ENCODE data around the gene PNN.
"Not testable (repeated sequence)": the region's sequence is repeated elsewhere in the genome, so short reads cannot be mapped to it uniquely, and the experiment has no call there.

Gene PNN

DNA sequence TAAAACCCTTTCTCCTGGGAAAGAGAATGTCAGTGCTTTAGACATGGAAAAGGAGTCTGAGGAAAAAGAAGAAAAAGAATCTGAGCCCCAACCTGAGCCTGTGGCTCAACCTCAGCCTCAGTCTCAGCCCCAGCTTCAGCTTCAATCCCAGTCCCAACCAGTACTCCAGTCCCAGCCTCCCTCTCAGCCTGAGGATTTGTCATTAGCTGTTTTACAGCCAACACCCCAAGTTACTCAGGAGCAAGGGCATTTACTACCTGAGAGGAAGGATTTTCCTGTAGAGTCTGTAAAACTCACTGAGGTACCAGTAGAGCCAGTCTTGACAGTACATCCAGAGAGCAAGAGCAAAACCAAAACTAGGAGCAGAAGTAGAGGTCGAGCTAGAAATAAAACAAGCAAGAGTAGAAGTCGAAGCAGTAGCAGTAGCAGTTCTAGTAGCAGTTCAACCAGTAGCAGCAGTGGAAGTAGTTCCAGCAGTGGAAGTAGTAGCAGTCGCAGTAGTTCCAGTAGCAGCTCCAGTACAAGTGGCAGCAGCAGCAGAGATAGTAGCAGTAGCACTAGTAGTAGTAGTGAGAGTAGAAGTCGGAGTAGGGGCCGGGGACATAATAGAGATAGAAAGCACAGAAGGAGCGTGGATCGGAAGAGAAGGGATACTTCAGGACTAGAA lies 6.1 kb downstream of the PNN start:
- DNase-seq, result no peak

DNA sequence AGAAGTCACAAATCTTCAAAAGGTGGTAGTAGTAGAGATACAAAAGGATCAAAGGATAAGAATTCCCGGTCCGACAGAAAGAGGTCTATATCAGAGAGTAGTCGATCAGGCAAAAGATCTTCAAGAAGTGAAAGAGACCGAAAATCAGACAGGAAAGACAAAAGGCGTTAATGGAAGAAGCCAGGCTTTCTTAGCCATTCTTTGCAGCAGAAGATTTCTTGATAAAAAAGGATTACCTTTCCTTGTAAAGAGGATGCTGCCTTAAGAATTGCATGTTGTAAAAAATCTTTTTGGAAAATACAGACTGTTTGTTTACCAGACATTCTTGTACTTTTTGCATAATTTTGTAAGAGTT lies 6.6 kb downstream of the PNN start:
- DNase-seq, result no peak

DNA sequence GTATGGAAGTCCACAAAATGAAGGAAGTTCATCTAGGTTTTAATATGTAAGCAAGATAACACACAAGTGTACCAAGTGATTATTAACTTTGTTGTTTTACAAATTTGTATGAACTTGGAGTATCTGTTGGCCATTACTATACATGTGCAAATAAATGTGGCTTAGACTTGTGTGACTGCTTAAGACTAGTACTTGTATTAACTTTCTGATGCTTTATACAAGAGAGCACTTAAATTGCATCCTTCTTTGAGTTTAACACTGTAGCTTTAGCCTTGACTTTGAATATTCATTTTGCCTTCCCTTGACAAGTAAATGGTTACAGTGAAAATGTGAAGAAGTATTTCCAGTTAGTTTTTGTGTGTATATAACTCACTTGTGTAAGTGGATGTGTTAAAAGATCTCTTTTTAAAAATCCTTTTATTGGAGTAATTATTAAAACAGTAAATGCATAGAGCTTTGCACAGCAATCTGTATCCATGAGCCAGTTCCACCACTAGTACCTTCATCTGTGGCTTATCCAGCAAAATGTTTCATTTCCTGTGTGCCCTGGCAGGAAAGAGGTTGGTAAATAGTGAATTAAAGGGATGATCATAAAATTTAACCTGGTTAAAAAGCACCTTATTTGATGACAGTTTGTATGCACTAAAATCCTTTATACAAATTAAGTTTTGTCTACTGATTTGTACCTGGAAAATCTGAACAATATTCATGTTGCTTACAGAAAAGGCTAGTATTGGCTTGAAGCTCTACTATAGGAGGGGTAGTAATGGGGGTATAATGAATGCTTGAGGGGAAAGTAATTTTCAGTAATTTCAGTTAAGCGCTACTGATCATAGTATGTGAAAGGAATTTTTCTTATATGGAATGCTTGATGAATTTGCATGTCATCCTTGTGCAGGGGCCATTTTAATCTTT lies 8.0 kb downstream of the PNN start:
- no peak for DNase-seq

DNA sequence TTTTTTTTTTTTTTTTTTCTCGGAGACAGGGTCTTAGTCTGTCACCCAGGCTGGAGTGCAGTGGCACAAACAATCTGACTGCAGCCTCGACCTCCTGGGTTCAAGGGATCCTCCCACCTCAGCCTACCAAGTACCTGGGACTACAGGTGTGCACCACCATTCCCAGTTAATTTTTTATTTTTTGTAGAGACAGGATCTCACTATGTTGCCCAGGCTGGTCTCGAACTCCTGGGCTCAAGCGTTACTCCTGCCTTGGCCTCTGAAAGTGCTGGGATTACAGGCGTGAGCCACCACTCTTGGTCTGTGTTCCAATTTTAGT lies 8.6 kb downstream of the PNN start:
- DNase-seq, result not testable (repeated sequence)

DNA sequence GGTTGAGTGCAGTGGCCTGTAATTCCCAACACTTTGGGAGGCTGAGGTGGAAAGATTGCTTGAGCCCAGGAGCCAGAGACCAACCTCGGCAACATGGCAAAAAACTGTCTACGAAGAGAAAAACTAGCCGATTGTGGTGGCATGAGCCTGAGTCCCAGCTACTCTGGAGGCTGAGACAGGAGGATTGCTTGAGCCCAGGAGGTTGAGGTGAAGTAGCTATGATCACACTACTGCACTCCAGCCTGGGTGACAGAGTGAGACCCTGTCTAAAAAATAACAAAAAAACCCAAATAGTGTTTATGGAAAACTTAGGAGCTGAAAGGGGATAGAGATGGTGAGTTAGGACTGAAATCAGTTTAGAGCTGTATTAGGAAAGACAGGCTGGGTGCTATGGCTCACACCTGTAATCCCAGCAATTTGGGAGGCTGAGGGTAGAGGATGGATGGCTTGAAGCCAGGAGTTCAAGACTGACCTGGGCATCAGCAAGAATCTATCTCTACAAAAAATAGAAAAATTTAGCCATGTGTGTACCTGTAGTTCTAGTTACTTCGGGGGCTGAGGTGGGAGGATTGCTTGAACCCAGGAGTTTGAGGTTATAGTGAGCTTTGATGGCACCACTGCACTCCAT lies 9.7 kb downstream of the PNN start:
- DNase-seq, result no peak

DNA sequence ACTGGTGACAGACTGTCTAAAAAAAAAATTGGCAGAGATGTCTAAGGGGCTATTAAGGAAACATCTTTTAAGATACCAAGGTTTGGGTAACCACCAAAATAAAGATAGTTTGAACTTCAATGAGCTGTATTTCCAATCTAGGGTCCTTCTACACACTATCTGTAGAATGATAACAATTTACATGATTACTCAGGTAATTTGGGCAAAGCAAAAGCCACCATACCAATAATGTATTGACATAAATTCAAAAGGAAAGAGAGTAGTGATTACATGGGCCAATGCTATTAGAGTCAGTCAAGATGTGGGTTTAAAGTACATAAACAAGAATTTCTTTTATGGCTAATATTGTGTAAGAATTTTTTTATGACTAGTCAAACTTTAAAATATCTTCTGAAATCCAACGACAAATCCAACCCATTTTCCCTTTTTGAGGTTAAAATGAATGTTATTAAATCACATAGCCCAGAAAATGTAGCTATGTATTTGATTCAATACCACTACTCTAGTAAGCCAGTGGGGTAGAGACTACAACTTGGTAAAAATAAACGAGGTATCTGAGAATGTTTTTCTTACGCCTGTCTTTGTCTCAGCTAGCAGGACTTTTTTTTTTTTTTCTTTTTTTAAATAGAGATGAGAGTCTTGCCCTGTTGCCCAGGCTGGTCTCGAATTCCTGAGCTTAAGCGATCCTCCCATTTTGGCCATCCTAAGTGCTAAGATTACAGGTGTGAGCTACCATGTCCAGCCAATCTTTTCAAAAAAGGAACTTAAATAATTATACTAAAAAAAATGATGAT lies 10.4 kb downstream of the PNN start:
- DNase-seq, result no peak

DNA sequence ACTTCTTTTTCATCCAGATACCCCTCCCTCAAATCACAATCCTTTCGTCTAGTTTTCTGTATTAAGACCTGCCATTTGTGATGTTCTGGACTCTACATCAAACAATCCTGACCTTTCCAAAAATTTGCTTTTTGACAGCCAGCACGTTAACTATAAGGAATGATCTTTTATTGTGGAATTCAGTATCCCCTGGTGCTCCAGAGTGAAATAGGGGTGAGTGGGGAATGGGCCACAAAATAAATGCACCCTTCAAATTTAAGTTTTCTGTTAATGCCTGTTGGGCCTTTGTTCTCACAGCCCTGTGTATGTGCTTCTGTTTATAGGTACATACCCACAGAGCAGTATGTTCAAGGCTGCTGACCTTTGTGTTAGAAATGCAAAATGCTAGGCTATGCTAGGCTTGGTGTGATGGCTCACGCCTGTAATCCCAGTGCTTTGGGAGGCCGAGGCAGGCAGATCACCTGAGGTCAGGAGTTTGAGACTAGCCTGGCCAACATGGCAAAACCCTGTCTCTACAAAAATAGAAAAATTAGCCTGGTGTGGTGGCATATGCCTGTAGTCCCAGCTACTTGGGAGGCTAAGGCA lies 12.0 kb downstream of the PNN start:
- DNase-seq, result no peak

DNA sequence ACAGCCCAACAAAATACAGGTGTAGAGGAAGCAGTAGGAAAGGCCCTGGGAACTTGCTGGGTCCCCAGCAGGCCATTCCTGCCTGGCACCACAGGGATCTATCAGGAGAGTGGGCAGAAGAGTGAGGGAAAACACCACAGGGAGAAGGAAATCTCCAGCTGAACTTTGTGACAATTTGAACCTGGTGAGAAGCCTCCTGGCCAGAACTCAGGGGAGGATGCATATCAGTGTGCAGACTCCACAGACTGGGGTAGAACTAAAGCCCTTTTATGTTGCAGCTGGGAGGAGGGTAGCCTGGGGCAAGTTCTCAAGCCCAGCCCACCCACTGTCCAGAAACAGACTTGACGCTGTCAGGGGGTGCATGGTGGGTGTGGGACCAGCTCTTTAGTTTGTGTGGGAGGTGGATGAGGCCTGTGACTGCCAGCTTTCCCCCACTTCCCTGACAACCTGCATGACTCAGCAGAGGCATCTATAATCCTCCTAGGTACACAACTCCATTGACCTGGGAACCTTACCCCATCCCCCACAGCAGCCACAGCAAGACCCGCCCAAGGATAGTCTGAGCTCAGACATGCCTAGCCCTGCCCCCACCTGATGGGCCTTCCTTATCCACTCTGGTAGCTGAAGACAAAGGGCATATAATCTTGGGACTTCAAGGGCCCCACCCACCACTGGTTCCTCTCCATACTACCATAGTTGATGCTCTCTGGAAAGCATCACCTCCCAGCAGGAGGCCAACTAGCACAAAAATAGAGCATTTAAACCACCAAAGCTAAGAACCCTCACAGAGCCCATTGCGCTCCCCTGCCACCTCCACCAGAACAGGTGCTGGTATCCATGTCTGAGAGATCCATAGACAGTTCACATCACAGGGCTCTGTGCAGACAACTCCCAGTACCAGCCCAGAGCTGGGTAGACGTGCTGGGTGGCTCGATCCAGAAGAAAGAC lies 28.9 kb downstream of the PNN start:
- DNase-seq, result no peak

DNA sequence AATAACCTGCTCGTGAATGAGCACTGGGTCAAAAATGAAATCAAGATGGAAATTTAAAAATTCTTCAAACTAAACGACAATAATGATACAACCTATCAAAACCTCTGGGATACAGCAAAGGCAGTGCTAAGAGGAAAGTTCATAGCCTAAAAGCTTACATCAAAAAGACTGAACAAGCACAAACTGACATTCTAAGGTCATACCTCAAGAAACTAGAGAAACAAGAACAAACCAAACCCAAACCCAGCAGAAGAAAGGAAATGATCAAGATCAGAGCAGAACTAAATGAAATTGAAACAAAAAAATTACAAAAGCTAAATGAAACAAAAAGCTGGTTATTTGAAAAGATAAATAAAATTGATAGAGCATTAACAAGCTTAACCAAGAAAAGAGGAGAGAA lies 32.4 kb downstream of the PNN start:
- not testable (repeated sequence) for DNase-seq

DNA sequence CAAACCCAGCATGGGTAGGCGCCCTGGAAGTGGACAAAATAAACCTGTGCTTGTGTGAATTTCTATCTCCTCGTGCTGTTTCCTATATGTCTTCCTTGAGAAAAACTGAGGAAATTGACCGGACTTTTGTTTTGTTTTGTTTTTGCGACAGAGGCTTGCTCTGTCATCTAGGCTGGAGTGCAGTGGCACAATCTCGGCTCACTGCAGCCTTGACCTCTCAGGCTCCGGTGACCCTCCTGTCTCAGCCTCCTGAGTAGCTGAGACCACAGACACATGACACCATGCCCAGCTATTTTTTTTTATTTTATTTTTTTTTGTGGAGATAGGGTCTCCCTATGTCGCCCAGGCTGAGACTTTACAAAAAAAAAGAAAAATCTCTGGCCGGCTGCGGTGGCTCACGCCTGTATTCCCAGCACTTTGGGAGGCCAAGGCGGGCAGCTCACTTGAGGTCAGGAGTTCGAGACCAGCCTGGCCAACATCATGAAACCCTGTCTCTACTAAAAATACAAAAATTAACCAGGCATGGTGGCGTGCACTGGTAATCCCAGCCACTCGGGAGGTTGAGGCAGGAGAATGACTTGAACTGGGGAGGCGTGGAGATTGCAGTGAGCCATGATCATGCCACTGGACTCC lies 36.2 kb downstream of the PNN start:
- DNase-seq, result no peak

DNA sequence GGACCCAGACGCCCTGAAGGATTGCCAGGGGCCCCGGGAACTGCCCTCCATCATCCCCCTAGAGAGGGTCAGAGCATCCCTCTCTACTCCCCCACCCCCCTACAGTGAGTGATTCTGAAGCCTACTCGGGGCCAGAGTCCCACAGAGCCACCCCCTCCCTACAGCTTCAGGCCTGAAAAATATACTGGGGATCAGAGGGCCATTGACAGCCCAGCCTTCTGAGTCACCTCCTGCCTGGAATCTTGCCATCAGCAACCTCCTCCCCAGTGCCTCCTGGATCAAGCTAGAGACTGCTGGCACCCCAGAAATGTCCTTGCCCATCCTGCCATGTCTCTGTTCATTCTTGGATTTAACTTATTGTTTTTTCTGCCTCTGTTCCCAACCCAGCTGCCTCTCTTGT lies 37.0 kb downstream of the PNN start:
- DNase-seq, result no peak

DNA sequence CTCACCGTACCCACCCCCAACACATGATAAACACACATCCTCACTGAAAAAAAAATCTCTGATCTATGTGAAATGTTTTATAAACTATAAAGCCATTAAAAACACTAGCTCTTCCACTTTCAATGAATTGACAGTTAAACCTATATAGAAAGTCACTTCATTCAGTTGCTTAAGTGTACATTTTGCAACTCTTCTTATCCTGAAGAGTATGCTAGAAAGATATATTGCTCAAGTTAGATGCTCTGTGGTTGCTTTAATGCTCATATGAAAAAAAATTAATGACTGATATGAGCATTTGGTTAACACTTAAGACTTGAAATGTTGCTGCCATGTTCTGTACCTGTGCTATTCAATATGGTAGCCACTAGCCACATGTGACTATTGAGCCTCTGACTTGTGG lies 37.6 kb downstream of the PNN start:
- no peak for DNase-seq

DNA sequence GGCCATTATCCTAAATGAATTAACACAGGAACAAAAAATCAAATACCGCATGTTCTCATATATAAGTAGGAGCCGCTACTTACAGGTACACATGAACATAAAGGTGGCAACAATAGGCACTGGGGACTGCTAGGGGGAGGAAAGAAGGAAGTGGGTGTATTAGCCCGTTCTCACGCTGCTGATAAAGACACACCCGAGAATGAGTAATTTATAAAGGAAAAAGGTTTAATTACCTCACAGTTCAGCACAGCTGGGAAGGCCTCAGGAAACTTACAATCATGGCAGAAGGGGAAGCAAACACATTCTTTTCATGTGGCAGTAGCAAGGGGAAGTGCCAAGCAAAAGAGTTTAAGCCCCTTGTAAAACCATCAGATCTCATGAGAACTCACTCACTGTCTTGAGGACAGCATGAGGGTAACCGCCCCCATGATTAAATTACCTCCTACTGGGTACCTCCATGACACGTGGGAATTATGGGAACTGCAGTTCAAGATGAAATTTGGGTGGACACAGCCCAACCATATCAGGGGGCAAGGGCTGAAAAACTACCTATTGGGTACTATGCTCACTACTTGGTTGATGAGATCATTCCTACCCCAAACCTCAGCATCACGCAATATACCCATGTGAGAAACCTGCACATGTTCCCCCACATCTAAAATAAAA lies 42.3 kb downstream of the PNN start:
- DNase-seq, result no peak

DNA sequence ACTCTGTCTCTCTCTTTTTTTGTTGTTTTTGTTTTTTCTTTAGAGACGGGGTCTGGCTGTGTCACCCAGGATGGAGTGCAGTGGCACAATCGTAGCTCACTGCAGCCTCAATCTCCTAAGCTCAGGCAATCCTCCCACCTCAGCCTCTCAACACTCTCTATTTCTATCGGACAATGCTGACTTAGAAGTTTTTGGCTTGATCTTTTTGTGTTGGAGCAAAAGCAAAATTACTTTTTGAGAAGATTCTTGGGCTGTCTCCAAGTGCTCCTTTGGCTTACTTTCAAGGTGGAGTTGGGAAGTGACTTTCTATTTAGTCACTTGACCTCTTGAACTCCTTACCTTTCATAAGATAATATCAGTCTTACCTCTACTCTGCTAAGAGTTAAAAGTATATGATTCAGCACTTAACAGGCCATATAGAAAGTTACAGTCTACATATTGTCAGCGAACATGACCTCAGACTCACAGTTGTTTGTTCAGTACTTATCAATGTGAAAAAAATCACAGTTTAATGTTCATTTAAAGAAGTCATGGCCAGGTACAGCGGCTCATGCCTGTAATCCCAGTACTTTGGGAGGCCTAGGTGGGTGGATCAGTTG lies 43.2 kb downstream of the PNN start:
- DNase-seq, result no peak

DNA sequence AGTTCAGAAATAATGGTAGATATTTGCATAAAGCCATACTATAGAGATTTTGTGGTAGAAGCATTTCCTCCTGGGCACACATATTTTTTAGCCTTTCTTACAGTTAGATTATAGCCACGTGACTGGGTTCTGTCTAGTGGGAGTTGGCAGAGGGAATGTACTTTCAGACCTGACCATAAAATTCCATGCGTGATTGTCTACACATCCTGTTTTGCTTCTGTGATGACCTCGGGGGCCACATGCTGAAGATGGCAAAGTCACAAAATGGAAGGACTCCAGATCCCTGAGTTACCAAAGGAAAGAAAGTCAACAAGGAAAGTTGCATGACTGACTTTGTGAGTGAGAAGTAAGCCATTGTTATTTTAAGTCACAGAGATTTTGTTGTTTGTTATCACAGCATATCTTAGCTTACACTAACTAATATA lies 44.0 kb downstream of the PNN start:
- DNase-seq, result no peak

DNA sequence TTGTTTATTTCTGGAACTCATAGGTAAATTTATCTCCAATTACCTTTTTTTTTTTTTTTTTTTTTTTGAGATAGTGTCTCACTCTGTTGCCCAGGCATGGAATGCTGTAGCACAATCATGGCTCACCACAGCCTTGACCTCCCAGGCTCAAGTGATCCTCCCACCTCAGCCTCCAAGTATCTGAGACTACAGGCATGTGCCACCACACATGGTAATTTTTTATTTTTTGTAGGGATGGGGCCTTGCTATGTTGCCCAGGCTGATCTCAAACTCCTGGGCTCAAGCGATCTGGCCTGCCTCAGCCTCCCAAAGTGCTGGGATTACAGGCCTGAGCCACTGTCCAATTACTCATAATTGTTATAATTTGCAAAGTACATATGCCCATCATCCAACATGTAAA lies 45.4 kb downstream of the PNN start:
- DNase-seq, result not testable (repeated sequence)

DNA sequence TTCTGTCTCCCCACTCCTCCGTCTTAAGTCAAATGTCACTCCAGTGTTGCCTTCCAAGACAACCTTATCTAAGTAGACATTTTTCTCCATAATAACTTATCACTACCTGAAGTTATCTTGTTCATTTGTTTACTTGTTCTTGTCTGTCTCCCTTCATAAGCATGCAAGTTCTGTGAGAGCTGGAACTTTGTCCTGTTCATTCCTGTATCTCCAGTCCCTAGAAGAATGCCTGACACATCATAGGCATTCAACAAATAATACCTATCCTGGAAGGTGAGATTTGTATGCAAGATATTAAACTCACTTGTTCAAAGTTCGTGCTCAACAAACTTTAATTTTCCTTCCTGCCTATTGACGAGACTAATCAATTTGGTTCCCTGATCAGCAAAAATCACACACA lies 53.0 kb downstream of the PNN start:
- DNase-seq, result no peak

DNA sequence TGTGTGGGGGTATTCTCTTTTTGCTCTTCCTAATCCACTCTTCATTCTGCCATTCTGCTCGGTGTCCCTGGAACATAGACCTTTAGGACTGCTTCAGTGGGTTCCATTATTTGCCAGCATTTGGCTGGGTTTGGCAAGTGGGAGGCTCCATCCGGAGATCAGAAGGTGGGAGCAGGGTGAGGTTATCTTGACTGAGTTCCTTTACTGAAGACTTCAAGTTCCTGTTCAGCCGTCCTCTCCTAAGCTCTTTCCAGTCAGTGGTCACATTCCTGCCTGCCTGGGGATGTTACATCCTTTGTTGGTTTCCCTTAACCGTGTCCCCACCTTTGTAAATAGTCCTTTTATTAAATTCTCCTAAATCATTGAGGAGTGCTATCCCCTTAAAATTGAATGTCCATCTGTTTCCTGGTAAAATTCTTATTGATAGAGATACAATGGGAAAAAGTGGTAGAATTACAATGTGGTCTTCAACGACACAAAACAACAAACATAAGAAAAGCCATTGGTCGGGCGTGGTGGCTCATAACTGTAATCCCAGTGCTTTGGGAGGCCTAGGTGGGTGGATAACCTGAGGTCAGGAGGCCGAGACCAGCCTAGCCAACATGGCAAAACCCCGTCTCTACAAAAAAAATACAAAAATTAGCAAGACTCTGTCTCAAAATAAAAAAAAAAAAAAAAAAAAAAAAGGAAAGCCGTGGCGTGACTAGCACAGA lies 53.6 kb downstream of the PNN start:
- DNase-seq, result no peak

DNA sequence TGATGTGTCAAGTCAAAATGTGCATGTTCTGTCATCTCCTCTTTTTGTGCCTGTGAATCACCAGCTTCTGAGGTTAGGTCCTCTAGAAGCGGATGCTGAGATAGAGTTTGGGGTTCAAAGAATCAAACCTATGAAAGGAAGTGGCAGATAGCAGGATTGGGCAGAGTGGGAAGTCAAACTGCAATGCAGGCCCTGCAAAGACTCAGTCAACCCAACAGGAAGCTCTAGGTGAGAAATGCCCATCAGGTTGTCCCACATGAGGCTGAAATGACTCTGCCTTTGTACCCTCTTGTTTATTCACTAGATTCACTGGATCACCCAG lies 54.1 kb downstream of the PNN start:
- DNase-seq, result peak; percentile 67

DNA sequence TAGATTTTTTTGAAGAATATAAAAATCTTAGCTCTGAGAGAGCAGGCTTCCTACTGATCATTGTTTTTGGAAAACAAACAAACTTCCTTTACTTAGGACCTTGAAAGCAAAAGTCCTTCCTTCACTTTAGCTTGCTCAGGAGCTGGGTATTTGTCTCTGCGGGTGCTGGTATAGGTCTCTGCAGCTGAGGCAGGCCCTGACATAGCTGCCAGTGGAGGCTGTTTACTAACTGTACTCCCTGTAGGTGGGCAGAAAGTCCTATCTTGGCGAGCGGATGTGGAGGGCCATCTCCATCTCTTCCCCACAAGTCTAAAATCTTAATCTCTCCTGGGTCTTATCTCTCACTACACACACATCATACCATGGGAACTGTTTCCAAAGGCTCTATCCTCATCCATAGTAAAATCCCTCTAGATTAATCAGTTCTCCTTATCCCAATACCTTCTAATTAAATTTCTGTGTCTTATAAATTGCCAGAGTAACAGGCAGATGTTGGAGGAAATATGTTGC lies 54.6 kb downstream of the PNN start:
- no peak for DNase-seq

Data from CD4-positive, alpha-beta T cell treated with Interleukin-6 for 4 hours (primary cell).